Mesodermal cell (in vitro differentiated cells): ENCODE results near the gene SETD1B.
A peak's percentile ranks its signal among the peaks of the same experiment; 100 is the strongest.

Source experiments
- H3K27ac ChIP-seq: 2 replicates; pipeline ENCODE4 v1.7.0; 2013; ENCODE audit warnings: mild to moderate bottlenecking, low read depth, low read length, moderate library complexity; ENCODE audit not compliant: severe bottlenecking
- H3K36me3 ChIP-seq: 2 replicates; pipeline ENCODE4 v1.7.1; 2013; ENCODE audit warnings: mild to moderate bottlenecking, low read length, moderate library complexity; ENCODE audit not compliant: control insufficient read depth, insufficient read depth
- H3K4me1 ChIP-seq: one replicate; pipeline ENCODE4 v1.7.1; 2013; ENCODE audit warnings: mild to moderate bottlenecking, low read length; ENCODE audit not compliant: insufficient read depth, control insufficient read depth, poor library complexity, severe bottlenecking
- H3K4me3 ChIP-seq: 2 replicates; pipeline ENCODE4 v1.7.0; 2013; ENCODE audit warnings: low read length, control low read depth, mild to moderate bottlenecking; ENCODE audit not compliant: insufficient read depth, poor library complexity, severe bottlenecking; ENCODE audit errors: extremely low read depth
- H3K9me3 ChIP-seq: 2 replicates; pipeline ENCODE4 v1.7.1; 2013; ENCODE audit warnings: mild to moderate bottlenecking, low read length, moderate library complexity; ENCODE audit not compliant: control insufficient read depth
- WGBS, 2 experiments: methylation state at CpG; one replicate each; pipeline ENCODE4 v1.1.5; 2013; ENCODE audit warnings: missing lambda C conversion rate in 2 of 2; ENCODE audit not compliant: insufficient coverage in 2 of 2; 5-methylcytosine and 5-hydroxymethylcytosine counted together

SETD1B gene

DNA sequence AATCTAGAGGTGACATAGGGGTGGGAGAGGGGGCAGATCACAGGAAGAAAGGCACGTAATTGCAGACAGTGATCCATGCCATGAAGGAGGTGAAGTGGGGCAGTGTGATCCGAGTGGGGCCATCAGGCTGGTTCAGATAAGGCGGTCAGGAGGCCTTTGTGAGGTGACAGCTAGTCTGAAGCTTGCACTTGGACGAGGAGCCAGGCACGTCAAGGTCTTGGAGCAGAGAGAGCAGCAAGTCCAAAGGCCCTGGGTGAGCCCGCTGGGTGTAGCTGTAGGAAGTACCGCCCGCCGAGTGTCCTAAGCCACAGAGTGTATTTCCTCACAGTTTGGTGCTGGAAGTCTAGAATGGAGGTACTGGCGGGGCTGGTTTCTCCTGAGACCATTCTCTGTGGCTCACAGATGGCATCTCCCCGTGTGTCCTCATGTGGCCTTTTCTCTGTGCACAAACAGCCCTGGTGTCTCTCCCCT, 33.9 kb upstream of the SETD1B start:
- no peaks in the 10 kb centered on the region for H3K9me3 ChIP-seq
- H3K4me3 ChIP-seq: no peak overlapping the region
- H3K27ac ChIP-seq: no peak overlapping the region
- 90 to 93% methylated on average over 10 to 11 of the region's 11 CpGs for WGBS, 2 experiments
- peaks cover 22% of the 10 kb centered on the region for H3K4me1 ChIP-seq
- peaks cover 3% of the 10 kb centered on the region for H3K36me3 ChIP-seq

GRCh38 chr12:121770388-121770787, 33.4 kb upstream of the SETD1B start:
- Histone ChIP-seq H3K4me1 (peaks cover 20% of the 10 kb centered on the region), H3K9me3 (no peaks in the 10 kb centered on the region), H3K36me3 (peaks cover 3% of the 10 kb centered on the region), H3K27ac (peak overlapping the region; percentile 3), H3K4me3 (no peak overlapping the region)
- 80 to 84% methylated on average over 7 to 9 of the region's 9 CpGs for WGBS, 2 experiments

- H3K9me3 ChIP-seq: no peaks in the 10 kb centered on the region
- WGBS, 2 experiments: 82 to 88% methylated on average over 14 to 23 of the region's 25 CpGs
- peak overlapping the region; percentile 3 for H3K27ac ChIP-seq
- no peak overlapping the region for H3K4me3 ChIP-seq
- peaks cover 15% of the 10 kb centered on the region for H3K4me1 ChIP-seq
- peaks cover 6% of the 10 kb centered on the region for H3K36me3 ChIP-seq
Observed at GRCh38 chr12:121770813-121771625, 32.8 kb upstream of the SETD1B start.

DNA sequence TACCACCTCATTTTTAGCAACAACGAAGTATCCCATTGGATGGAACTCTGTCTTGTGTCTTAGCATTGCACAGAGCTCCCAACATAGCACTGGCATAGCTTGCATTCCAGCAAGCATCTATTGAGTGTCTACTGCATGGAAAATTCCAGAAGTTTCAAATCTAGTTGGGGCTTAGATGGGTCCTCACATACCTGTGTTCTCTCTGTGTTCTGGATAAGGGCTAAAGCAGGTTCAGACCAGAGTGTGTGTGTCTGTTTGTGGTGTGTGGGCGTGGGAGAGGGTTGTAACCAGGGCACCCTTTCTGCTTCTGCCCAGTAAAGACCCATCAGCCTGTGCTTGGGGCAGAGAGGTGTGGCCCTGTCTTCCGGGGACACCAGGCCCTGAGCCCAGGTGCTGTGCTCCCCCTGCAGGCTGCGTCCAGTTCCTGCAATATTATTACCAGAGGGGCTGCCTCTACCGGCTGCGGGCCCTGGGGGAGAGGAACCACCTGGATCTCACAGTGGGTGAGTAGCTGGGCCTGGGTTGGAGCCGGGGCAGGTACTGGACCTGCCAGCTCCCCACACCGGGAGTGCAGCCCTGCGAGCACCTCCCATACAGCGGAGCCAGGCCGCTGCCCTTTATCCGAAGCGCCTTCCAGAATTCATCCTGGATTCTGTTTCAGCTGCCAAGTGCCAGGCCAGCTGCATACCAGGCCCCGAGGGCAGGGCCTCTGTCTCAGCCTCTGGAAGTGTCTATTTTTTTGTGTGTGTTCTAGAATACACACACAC, 30.6 kb upstream of the SETD1B start:
- peak overlapping the region; percentile 31 for H3K27ac ChIP-seq
- no peaks in the 10 kb centered on the region for H3K9me3 ChIP-seq
- peaks cover 6% of the 10 kb centered on the region for H3K36me3 ChIP-seq
- H3K4me1 ChIP-seq: peaks cover 9% of the 10 kb centered on the region
- H3K4me3 ChIP-seq: no peak overlapping the region
- 53 to 70% methylated on average over 8 to 11 of the region's 14 CpGs for WGBS, 2 experiments

DNA sequence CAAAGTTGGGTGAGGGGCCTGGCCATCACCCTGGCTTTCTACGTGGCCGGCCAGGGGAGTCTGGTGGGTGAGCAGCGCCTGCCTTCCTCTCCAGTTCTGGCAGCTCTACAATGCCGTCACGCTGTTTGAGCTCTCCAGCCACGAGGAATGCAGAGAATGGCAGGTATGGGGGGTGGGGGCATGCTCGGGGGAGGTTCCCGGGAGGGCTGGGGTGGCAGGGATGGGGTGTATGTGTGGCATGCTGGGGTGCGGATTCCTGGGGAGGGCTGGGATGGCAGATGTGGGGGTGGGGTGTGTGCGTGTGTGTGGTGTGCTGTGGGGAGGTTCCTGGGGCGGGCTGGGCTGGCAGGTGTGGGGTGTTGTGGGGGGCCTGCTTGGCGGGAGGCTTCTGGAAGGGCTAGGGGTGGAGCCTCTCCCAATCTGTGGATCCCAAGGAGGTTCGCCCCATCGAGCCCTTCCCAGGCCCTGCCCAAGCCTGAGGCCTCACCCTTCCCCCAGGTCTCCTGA, 28.8 kb upstream of the SETD1B start:
- WGBS, 2 experiments: 56% methylated on average over 7 of the region's 14 CpGs; no CpG with 5 or more reads in 1 of the 2 experiments
- peak overlapping the region; percentile 29 for H3K27ac ChIP-seq
- H3K4me1 ChIP-seq: peaks cover 9% of the 10 kb centered on the region
- H3K9me3 ChIP-seq: no peaks in the 10 kb centered on the region
- peaks cover 16% of the 10 kb centered on the region for H3K36me3 ChIP-seq
- H3K4me3 ChIP-seq: no peak overlapping the region

GRCh38 chr12:121775501-121775900, 28.3 kb upstream of the SETD1B start:
- peaks cover 9% of the 10 kb centered on the region for H3K4me1 ChIP-seq
- H3K9me3 ChIP-seq: no peaks in the 10 kb centered on the region
- H3K36me3 ChIP-seq: peaks cover 20% of the 10 kb centered on the region
- WGBS, 2 experiments: 75 to 86% methylated on average over 14 to 15 of the region's 16 CpGs
- no peak overlapping the region for H3K4me3 ChIP-seq
- H3K27ac ChIP-seq: peak overlapping the region; percentile 29

DNA sequence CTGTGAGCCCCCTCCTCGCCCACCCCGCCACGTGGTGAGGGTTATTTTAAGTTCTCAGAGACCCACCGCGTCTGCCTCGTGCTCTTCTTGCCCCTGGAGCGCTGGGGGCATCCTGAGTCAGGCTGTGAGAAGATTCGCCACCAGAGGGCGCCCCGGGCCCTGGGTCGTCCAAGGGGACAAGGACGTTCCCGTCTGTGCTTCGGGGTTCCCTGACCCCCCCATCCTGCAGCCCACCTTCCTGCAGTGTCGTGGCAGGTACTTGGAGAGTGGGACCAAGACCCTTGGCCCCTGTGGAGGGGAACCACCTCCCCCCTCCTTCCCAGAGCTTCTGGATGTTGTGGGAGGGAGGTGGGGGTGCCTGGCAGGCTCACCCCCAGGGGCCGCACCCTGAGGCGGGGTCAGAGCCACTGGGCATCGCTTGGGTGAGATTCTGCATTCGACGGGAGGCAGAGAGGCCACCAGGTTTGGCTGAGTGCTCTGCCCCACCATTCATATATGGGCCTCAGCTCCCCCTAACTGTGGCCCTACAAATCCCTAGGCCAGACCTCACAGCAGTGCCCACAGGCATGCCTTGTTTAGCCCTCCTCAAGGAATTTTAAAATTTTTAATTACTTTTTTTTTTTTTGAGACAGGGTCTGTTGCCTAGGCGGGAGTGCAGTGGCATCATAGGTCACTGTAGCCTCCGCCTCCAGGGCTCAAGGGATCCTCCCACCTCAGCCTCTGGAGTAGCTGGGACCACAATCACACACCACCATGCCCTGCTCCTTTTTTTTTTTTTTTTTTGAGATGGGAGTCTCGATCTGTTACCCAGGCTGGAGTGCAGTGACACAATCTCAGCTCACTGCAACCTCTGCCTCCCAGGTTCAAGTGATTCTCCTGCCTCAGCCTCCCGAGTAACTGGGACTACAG, 27.4 kb upstream of the SETD1B start:
- Histone ChIP-seq H3K27ac (no peak overlapping the region), H3K4me3 (no peak overlapping the region), H3K4me1 (peaks cover 11% of the 10 kb centered on the region), H3K36me3 (peaks cover 24% of the 10 kb centered on the region), H3K9me3 (no peaks in the 10 kb centered on the region)
- 28 to 43% methylated on average over 9 to 18 of the region's 24 CpGs for WGBS, 2 experiments

DNA sequence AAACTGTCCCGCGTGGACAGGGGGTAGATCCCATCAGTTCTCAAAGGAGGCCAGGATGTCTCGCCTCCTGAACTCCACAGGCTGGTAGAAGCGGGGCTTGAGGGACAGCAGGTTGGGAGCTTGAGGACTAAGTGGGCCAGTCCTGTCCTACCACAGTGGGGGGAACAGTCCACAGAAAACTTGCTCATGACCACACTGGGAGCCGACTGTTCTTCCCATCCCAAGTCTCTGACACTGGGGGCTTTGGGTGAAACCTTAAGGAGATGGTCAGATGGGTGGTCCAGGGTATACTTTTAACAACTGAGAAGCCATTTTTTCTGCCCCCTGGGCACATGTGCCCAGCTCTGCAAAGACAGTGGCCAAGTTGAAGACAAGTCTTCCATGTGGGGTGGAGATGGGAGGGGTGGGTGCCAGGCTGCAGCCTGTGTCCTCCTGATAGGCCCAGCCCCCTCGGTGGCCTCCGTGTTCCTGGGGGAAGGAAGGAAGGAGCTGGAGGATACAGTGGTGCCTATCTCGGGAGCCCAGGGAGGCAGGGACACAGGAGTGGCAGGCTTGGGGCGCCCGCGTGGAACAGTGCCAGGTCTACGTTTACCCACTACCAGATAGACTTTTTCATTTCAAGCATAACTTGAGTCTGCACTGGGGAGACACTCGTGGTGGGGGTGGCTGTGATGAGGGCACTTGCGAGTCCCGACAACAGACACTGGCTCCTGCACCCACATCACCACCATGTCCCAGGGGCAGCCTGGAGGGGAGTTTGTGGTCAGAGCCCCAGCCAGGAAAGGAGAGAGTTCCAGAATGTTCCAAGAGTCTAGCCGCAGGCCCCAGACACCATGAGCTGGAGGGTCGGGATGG, 25.0 kb upstream of the SETD1B start:
- WGBS, 2 experiments: 87 to 94% methylated on average over 7 to 9 of the region's 17 CpGs
- Histone ChIP-seq H3K9me3 (no peaks in the 10 kb centered on the region), H3K36me3 (peaks cover 24% of the 10 kb centered on the region), H3K4me1 (peaks cover 20% of the 10 kb centered on the region), H3K4me3 (no peak overlapping the region), H3K27ac (no peak overlapping the region)

- WGBS, 2 experiments: 94 to 98% methylated on average over 12 to 17 of the region's 17 CpGs
- peaks cover 19% of the 10 kb centered on the region for H3K4me1 ChIP-seq
- H3K9me3 ChIP-seq: no peaks in the 10 kb centered on the region
Observed at GRCh38 chr12:121779422-121779895, 24.4 kb upstream of the SETD1B start.

More at GRCh38 chr12:121779422-121779895, 24.4 kb upstream of the SETD1B start:
- H3K36me3 ChIP-seq: peaks cover 24% of the 10 kb centered on the region
- H3K27ac ChIP-seq: no peak overlapping the region
- H3K4me3 ChIP-seq: no peak overlapping the region
